ENCODE data around the gene GTPBP1.

GTPBP1 gene

GRCh38 chr22:38721551-38721950 lies 15.8 kb downstream of the GTPBP1 start:
- Histone ChIP-seq H3K9ac (ENCODE audit: low read length) (no peak overlapping the region), H3K36me3 (replicated peaks; ENCODE audit: insufficient read depth, low read length) (peaks cover 16% of the 10 kb centered on the region; the same call in 1 of the 2 replicates), H3K9me2 (replicated peaks; ENCODE audit: insufficient read depth, low read length) (no peaks in the 10 kb centered on the region), H2AFZ (ENCODE audit: low read length) (no peak overlapping the region), H3K27ac (ENCODE audit: low read length) (no peak overlapping the region), H3K9me3 (replicated peaks; ENCODE audit: insufficient read depth, low read length) (no peaks in the 10 kb centered on the region), H3F3A (ENCODE audit: insufficient read depth, low read length) (0 out of 2 replicates have a peak, but pooled peaks cover 5% of the 10 kb centered on the region), H3K4me1 (ENCODE audit: low read length) (no peaks in the 10 kb centered on the region), H4K20me1 (ENCODE audit: insufficient read depth, low read length) (peaks cover 12% of the 10 kb centered on the region; the same call in 1 of the 2 replicates), H3K4me2 (ENCODE audit: low read depth, low read length) (no peak overlapping the region), H3K4me3 (ENCODE audit: low read length) (no peak overlapping the region), H3K27me3 (replicated peaks; ENCODE audit: insufficient read depth, low read length) (no peaks in the 10 kb centered on the region), H3K79me2 (ENCODE audit: low read length) (peaks cover 60% of the 10 kb centered on the region)
- no peak for TF ChIP-seq EZH2phosphoT487 (IDR thresholded peaks at IDR 0.05; ENCODE audit: low read length)
- no peak for TF ChIP-seq EZH2 (optimal IDR thresholded peaks at IDR 0.05; ENCODE audit: low read depth, low read length)
- TF ChIP-seq, protein P1, sequence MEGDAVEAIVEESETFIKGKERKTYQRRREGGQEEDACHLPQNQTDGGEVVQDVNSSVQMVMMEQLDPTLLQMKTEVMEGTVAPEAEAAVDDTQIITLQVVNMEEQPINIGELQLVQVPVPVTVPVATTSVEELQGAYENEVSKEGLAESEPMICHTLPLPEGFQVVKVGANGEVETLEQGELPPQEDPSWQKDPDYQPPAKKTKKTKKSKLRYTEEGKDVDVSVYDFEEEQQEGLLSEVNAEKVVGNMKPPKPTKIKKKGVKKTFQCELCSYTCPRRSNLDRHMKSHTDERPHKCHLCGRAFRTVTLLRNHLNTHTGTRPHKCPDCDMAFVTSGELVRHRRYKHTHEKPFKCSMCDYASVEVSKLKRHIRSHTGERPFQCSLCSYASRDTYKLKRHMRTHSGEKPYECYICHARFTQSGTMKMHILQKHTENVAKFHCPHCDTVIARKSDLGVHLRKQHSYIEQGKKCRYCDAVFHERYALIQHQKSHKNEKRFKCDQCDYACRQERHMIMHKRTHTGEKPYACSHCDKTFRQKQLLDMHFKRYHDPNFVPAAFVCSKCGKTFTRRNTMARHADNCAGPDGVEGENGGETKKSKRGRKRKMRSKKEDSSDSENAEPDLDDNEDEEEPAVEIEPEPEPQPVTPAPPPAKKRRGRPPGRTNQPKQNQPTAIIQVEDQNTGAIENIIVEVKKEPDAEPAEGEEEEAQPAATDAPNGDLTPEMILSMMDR (IDR thresholded peaks at IDR 0.05; ENCODE audit: low read length) = no peak
- no peak for DNase-seq

DNA sequence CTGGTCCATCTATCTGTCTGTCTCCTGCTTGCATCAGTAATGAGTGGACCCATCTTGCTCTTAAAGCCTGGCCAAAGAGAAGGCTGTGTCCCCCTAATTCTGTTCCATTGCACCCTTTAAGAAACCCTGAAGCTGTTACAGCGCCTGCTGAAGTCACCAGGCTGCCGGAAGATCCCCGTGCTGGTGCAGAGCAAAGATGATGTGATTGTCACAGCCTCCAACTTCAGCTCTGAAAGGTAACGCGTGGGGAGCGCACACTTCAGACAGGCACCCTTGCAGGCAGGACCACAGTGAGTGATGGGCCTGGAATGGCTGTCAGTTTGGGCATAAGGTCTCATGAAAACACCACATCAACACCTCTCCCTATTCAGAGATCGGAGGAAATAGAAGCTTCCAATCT lies 18.4 kb downstream of the GTPBP1 start:
- no peak overlapping the region for H3K9ac ChIP-seq (ENCODE audit: low read length)
- no peaks in the 10 kb centered on the region for H3K9me2 ChIP-seq (replicated peaks; ENCODE audit: insufficient read depth, low read length)
- no peak overlapping the region for H3K4me3 ChIP-seq (ENCODE audit: low read length)
- H3K27ac ChIP-seq (ENCODE audit: low read length) = no peak overlapping the region
- no peak overlapping the region for H3K4me2 ChIP-seq (ENCODE audit: low read depth, low read length)
- peaks cover 42% of the 10 kb centered on the region for H3K79me2 ChIP-seq (ENCODE audit: low read length)
- peaks cover 16% of the 10 kb centered on the region for H3K36me3 ChIP-seq (replicated peaks; ENCODE audit: insufficient read depth, low read length)
- DNase-seq = no peak
- H3K9me3 ChIP-seq (replicated peaks; ENCODE audit: insufficient read depth, low read length) = no peaks in the 10 kb centered on the region
- H3K4me1 ChIP-seq (ENCODE audit: low read length) = no peaks in the 10 kb centered on the region
- H3F3A ChIP-seq (ENCODE audit: insufficient read depth, low read length) = 0 out of 2 replicates have a peak, but pooled peaks cover 5% of the 10 kb centered on the region
- no peaks in the 10 kb centered on the region for H4K20me1 ChIP-seq (ENCODE audit: insufficient read depth, low read length)
- H2AFZ ChIP-seq (ENCODE audit: low read length) = no peak overlapping the region
- no peak for TF ChIP-seq EZH2phosphoT487 (IDR thresholded peaks at IDR 0.05; ENCODE audit: low read length)
- TF ChIP-seq, protein P1 (IDR thresholded peaks at IDR 0.05; ENCODE audit: low read length) = no peak
- no peak for TF ChIP-seq EZH2 (optimal IDR thresholded peaks at IDR 0.05; ENCODE audit: low read depth, low read length)
- H3K27me3 ChIP-seq (replicated peaks; ENCODE audit: insufficient read depth, low read length) = no peaks in the 10 kb centered on the region

DNA sequence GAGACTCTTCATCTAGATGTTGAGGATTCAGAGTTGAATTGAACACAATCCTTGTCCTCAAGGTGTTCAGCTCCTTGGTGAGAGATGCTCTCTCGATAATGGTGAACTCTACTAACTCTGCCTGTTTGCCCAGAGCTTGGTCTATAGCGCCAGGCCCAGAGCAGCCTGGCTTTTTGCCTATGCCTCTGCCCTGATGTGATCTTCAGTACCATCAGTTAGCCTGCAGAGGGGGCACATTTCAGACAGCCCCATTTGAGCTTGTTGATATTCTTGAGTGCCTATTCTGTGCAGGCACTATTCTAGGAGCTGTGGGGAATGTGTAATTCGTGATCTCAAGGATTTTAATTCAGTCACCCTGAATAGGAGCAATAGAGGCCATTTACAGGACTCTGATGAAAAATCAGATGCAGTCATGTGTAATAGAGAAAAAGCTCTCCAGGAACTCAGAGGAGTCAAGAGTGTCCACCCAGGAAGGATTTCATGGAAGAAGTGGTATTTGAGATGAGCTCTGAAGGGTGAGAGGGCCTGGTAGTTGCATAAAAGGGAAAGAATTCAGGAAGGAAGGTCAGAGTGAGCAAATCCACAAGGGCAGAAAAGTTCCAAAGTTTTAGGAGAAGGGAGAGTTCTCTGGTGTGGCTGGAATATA lies 19.3 kb downstream of the GTPBP1 start:
- Histone ChIP-seq H3K79me2 (ENCODE audit: low read length) (peaks cover 36% of the 10 kb centered on the region), H3K4me2 (ENCODE audit: low read depth, low read length) (no peak overlapping the region), H3K9ac (ENCODE audit: low read length) (no peak overlapping the region), H3K9me2 (replicated peaks; ENCODE audit: insufficient read depth, low read length) (no peaks in the 10 kb centered on the region), H3K4me1 (ENCODE audit: low read length) (no peaks in the 10 kb centered on the region), H3K27me3 (replicated peaks; ENCODE audit: insufficient read depth, low read length) (no peaks in the 10 kb centered on the region), H3K4me3 (ENCODE audit: low read length) (no peak overlapping the region), H2AFZ (ENCODE audit: low read length) (no peak overlapping the region), H3K9me3 (replicated peaks; ENCODE audit: insufficient read depth, low read length) (no peaks in the 10 kb centered on the region), H3K27ac (ENCODE audit: low read length) (no peak overlapping the region), H3F3A (ENCODE audit: insufficient read depth, low read length) (0 out of 2 replicates have a peak, but pooled peaks cover 5% of the 10 kb centered on the region), H3K36me3 (replicated peaks; ENCODE audit: insufficient read depth, low read length) (peaks cover 16% of the 10 kb centered on the region), H4K20me1 (ENCODE audit: insufficient read depth, low read length) (no peaks in the 10 kb centered on the region)
- TF ChIP-seq EZH2phosphoT487 (IDR thresholded peaks at IDR 0.05; ENCODE audit: low read length) = no peak
- no peak for TF ChIP-seq EZH2 (optimal IDR thresholded peaks at IDR 0.05; ENCODE audit: low read depth, low read length)
- TF ChIP-seq, protein P1 (IDR thresholded peaks at IDR 0.05; ENCODE audit: low read length) = peak; percentile 56
- DNase-seq = peak; percentile 56

Data from MM.1S (cell line).